Right lobe of liver (tissue), 6 donors: ENCODE results near the gene AKAP10. TPM values are rescaled to one million over a fixed set of nuclear protein-coding genes. Genes with fewer than 3 reads are reported as not detected.

Source experiments
- ATAC-seq, 4 donors: fragments of 200-7000 bp; cut with Tn5 transposase; one replicate each; pipeline ENCODE4 v1.9.1; 2020; ENCODE audit warnings: mild to moderate bottlenecking in 4 of 4, moderate library complexity in 4 of 4
- DNase-seq, 3 donors: peaks; one replicate each; pipeline ENCODE4 v3.0.0-alpha.2; 2020
- H3K27ac ChIP-seq, 3 donors: fragments of 200-600 bp; one replicate each; pipeline ENCODE4 v1.8.0; 2022
- H3K27me3 ChIP-seq, 2 donors: fragments of 200-600 bp; one replicate each; pipeline ENCODE4 v1.8.0; 2022
- H3K36me3 ChIP-seq, 4 donors: fragments of 200-600 bp; sonication (generic) in 1 of 4; one replicate each; pipeline versions ENCODE4 v1.5.1 to v1.8.0; 2017 to 2022; ENCODE audit warnings: control low read depth in 1 of 4
- H3K4me1 ChIP-seq, 4 donors: fragments of 200-600 bp; sonication (generic) in 1 of 4; one replicate each; pipeline versions ENCODE4 v1.5.1 to v1.8.0; 2017 to 2022; ENCODE audit warnings: control low read depth in 1 of 4
- H3K4me3 ChIP-seq, 3 donors: fragments of 200-600 bp; one replicate each; pipeline ENCODE4 v1.8.0; 2022
- H3K9me3 ChIP-seq, 4 donors: fragments of 200-600 bp; sonication (generic) in 1 of 4; one replicate each; pipeline versions ENCODE4 v1.5.1 to v1.8.0; 2017 to 2022; ENCODE audit warnings: control low read depth in 1 of 4
- POLR2A ChIP-seq: fragments of 450-650 bp; IDR thresholded peaks from one replicate; pipeline ENCODE4 v1.6.1; 2017; ENCODE audit warnings: antibody characterized with exemption, mild to moderate bottlenecking
- WGBS: methylation state at CpG from one replicate; pipeline ENCODE4 v1.1.6; 2018; ENCODE audit warnings: low coverage, low lambda C conversion rate; ENCODE audit not compliant: insufficient coverage; ENCODE audit errors: missing lambda C conversion rate; 5-methylcytosine and 5-hydroxymethylcytosine counted together
- intact Hi-C, 2 donors: fragments of 100-400 bp; cut with DNase I; formaldehyde crosslinking; loops; one replicate each; pipeline versions ENCODE4 v1.11.2 to v1.14.1; 2022
- total RNA-seq, 6 experiments: library from RNA; depleted of rRNA in 2 of 6; stranded (reverse); fragments of >200 nt in 2 of 6; fragmentation: NEBNext Ultra II Directional in 3 of 6; extraction: Animal tissue kit (Norgen Biotek cat#: 25700) in 3 of 6; gene quantifications; one replicate each; pipeline versions ENCODE4 v1.1.0 to v1.2.4, GENCODE V29; 2016 to 2023
- TF ChIP-seq, protein P1 (sequence below), 4 donors: fragments of 200-600 bp in 3 of 4; fragments of 450-650 bp in 1 of 4; IDR thresholded peaks; one replicate each; pipeline versions ENCODE4 v1.5.1 to v1.8.0; 2016 to 2022; ENCODE audit warnings: antibody characterized with exemption in 4 of 4, mild to moderate bottlenecking in 2 of 4
- donor health status: DM: no; HTN: yes; CAD: no.
- donor health status: DM: no; HTN: no; CAD: no.
- donor health status: DM: no; HTN: no; CAD: no.
- donor health status: DM: no; HTN: yes; CAD: no.
- donor health status: DM: no; HTN: yes; CAD: no.

Gene AKAP10
- total RNA-seq, 6 experiments from 2014 or later = 8.6 to 13.1 (median 10.6) TPM

DNA sequence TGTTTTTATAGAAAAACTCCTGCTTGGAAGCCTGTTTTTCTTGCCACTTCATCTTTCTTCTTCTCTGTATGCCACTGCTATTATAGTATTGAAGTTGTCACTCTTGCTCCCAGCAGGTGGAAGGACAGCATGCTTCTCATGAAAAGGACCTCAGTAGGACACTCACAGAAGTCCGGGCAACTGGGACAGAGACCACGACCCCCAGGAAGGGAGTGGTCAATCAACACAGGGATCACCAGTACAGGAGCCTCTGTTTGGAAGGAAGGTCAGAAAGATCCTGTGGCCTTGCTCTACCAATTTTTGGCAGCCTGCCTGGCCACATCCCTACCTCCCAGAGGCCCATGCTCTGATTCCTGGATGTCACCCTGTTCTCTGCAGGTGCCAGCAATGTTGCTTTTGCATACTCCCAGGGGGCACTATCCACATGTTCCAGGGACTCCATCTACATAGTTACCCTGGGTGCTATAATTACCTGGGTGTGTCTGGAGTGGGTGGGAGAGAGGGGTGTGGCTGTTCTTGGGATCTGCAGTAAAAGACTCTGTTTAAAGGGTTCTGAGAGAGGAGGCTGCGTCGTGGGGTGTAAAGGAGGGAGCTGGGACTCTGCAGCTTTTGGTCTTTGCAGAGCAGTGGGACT lies 13.7 kb upstream of the AKAP10 start:
- Histone ChIP-seq H3K4me3 (no peak overlapping the region), H3K27me3 (no peaks in the 10 kb centered on the region), H3K27ac (no peak overlapping the region), H3K4me1 (no peaks in the 10 kb centered on the region), H3K9me3 (no peaks in the 10 kb centered on the region), H3K36me3 (no peaks in the 10 kb centered on the region)
- ATAC-seq (no peak), DNase-seq (peak in 1 of 3 donors; percentile 26)
- TF ChIP-seq POLR2A = no peak
- TF ChIP-seq, protein P1, sequence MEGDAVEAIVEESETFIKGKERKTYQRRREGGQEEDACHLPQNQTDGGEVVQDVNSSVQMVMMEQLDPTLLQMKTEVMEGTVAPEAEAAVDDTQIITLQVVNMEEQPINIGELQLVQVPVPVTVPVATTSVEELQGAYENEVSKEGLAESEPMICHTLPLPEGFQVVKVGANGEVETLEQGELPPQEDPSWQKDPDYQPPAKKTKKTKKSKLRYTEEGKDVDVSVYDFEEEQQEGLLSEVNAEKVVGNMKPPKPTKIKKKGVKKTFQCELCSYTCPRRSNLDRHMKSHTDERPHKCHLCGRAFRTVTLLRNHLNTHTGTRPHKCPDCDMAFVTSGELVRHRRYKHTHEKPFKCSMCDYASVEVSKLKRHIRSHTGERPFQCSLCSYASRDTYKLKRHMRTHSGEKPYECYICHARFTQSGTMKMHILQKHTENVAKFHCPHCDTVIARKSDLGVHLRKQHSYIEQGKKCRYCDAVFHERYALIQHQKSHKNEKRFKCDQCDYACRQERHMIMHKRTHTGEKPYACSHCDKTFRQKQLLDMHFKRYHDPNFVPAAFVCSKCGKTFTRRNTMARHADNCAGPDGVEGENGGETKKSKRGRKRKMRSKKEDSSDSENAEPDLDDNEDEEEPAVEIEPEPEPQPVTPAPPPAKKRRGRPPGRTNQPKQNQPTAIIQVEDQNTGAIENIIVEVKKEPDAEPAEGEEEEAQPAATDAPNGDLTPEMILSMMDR (IDR thresholded peaks at IDR 0.05) = no peak
- intact Hi-C loops = loop anchor here (10.0 kb wide), 2 partner anchors 113 to 123 kb away; no protein-coding TSS in a partner anchor
- 16% methylated on average over 4 of the region's 4 CpGs for WGBS

DNA sequence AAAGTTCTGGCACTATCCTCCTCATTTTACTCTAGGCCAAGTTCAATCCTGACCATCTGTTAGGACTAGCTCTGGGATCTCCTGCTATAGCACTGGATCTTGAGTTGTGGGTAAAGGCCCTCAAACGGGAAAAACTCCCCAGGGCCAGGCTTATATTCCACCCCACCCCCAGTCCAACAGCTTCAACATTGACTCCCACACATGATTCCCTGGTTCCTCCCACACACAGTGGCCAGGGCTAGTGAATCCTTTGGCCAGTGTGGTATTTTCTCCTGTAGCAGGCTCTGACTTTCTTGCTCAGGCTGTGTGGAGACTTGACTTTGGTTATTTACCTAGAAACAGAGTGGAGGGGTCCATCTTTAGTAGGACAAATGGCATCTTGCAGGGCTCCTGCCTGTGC lies 10.3 kb upstream of the AKAP10 start:
- Histone ChIP-seq H3K4me3 (no peak overlapping the region), H3K36me3 (no peaks in the 10 kb centered on the region), H3K27me3 (no peaks in the 10 kb centered on the region), H3K9me3 (no peaks in the 10 kb centered on the region), H3K27ac (no peak overlapping the region), H3K4me1 (no peaks in the 10 kb centered on the region)
- intact Hi-C loops = no loop called here
- ATAC-seq = no peak
- WGBS = 63% methylated on average over 1 of the region's 1 CpG
- no peak for DNase-seq
- no peak for TF ChIP-seq POLR2A
- TF ChIP-seq, protein P1 (IDR thresholded peaks at IDR 0.05) = no peak

DNA sequence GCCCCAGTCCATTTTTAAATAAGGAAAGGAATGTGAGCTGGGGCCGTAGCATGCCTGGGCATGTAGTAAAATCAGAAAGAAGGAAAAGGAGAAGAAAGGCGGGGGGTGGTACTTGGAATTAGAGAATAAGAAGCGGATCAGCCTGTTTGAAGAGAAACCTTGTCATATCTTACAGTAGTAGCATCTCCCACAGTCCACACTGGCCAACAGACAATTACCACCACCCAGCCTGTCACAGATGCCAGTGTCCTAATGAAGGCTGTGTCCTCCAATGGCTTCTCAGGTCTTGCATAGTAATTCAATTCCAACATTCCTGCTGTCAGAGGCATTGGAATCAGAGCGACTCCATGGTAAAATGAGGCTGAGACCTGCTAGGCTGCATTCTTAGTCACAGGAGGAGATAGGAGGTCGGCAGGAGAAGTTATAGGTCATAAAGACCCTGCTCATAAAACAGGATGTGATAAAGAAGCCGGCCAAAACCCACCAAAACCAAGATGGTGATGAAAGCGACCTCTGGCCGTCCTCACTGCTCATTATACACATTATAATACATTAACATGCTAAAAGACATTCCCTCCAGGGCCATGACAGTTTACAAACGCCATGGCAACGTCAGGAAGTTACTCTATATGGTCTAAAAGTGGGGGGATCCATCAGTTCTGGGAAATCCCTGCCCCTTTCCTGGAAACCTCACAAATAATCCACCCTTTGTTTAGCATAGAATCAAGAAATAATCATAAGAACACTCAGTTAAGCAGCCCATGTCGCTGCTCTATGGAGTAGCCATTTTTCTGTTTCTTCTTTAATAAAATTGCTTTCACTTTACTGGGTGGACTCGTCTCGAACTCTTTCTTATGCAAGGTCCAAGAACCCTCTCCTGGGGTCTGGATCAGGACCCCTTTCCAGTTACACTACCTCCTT lies 9.6 kb upstream of the AKAP10 start:
- intact Hi-C loops = no loop called here
- ATAC-seq (no peak), DNase-seq (no peak)
- H3K27ac ChIP-seq = no peak overlapping the region
- H3K9me3 ChIP-seq = no peaks in the 10 kb centered on the region
- H3K27me3 ChIP-seq = no peaks in the 10 kb centered on the region
- TF ChIP-seq, protein P1 (IDR thresholded peaks at IDR 0.05) = no peak
- TF ChIP-seq POLR2A = no peak
- H3K4me3 ChIP-seq = no peak overlapping the region
- H3K4me1 ChIP-seq = no peaks in the 10 kb centered on the region
- no peaks in the 10 kb centered on the region for H3K36me3 ChIP-seq
- WGBS = 54% methylated on average over 11 of the region's 13 CpGs

DNA sequence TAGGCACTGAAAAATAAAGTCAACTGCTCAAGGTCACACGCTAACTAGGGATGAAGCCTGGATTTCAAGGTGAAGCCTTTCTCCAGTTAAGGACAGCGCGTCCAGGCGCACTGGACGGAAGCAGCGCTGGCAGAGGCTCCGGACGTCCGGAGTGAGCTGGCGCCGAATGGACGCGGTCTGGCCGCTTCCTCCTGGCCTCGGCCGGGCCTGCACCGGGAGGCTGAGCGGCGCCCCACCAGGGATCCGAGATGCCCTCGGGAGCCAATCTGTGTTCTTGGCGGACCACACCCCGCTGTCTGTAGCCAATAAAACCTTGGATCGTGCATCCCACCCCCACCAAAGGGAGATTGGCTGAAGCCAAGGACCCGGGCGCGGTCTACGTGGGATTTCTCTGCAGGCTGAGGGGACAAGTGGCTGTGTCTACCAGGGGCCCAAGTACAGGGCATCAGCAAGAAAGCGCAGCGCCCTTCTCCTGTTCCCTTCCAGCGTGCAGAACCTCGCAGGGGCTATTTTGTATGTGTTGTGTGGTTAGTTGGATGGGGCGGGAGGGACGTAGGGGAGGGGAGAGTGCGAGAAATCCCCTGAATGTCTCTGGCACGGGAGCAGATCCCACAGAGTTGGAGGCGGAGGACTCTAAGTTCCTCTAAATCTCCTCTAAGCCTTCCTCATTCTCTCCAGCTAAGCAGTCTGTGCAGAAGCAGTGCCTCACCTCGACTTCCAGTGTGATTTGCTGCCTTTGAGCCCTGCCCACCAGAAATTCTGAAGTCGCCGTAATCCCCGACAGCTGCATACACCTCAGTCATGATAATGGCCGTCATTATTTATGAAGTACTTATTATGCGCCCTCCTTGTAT lies 2.5 kb upstream of the AKAP10 start:
- 54% methylated on average over 10 of the region's 43 CpGs for WGBS
- intact Hi-C loops = no loop called here
- no peaks in the 10 kb centered on the region for H3K27me3 ChIP-seq
- no peak overlapping the region for H3K27ac ChIP-seq
- H3K4me3 ChIP-seq = no peak overlapping the region
- peaks cover 0 to 14% (median 3%) of the 10 kb centered on the region in 4 donors for H3K4me1 ChIP-seq
- ATAC-seq (peak in 3 of 4 donors; percentile 2 to 14 (median 4)), DNase-seq (peak; percentile 33 to 60 (median 50))
- TF ChIP-seq POLR2A = no peak
- TF ChIP-seq, protein P1 (IDR thresholded peaks at IDR 0.05) = no peak
- no peaks in the 10 kb centered on the region for H3K36me3 ChIP-seq
- no peaks in the 10 kb centered on the region for H3K9me3 ChIP-seq
